ENCODE results near the gene NHS. TPM values are rescaled to one million over a fixed set of nuclear protein-coding genes. Genes with fewer than 3 reads are reported as not detected.
A peak's percentile ranks its signal among the peaks of the same experiment; 100 is the strongest.

The NHS gene
- polyA plus RNA-seq, 1 donor (not counting 4 experiments of a cell fraction or from before 2014, with no cell fraction given) = 5.4 TPM

DNA sequence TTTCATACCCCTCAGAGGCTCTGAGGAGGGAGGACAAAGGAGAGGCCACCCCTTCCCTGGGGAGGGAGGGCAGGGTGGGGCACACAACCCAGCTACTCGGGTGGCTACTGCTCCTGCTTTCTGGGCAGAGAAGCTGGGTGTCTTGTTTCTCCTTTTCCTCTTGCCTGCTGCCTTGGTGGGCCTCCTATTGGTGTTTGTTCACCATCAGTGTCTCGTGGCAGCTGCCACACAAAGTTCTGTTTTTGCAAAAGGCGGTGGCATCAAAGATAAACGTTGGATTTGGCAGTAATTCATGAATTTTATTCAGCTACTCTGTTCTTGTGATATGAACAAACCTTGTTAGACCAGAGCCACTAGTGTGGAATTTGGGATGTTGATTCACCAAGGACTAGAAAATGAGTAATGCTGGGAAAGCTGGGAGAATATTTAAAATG lies 209.3 kb downstream of the NHS start:
- peak overlapping the region; percentile 14 for H3K4me2 ChIP-seq (ENCODE audit: control insufficient read depth, extremely low read depth, insufficient read depth, low read depth, low read length)
- peaks cover 6% of the 10 kb centered on the region for H3K4me1 ChIP-seq (ENCODE audit: control insufficient read depth, extremely low read depth, insufficient read depth, low read length)
- H4K20me1 ChIP-seq (ENCODE audit: control insufficient read depth, extremely low read depth, insufficient read depth, low read length) = no peaks in the 10 kb centered on the region
- H3K27ac ChIP-seq (ENCODE audit: control insufficient read depth, insufficient read depth, low read length) = no peak overlapping the region
- no peaks in the 10 kb centered on the region for H3K9me1 ChIP-seq (ENCODE audit: control insufficient read depth, extremely low read depth, insufficient read depth, low read length)
- no peak for FAIRE-seq
- H3K9ac ChIP-seq (ENCODE audit: control insufficient read depth, extremely low read depth, insufficient read depth, low read length) = no peak overlapping the region
- H3K4me3 ChIP-seq (ENCODE audit: control insufficient read depth in 2 of 3, extremely low read depth in 1 of 3, insufficient read depth in 2 of 3, low read depth in 1 of 3, low read length in 3 of 3) = no peak overlapping the region
- H3K27me3 ChIP-seq (ENCODE audit: control insufficient read depth, extremely low read depth, insufficient read depth, low read length) = peaks cover 3% of the 10 kb centered on the region
- H3K79me2 ChIP-seq (ENCODE audit: control insufficient read depth, insufficient read depth, low read length) = peaks cover 4% of the 10 kb centered on the region
- no peaks in the 10 kb centered on the region for H3K9me3 ChIP-seq (ENCODE audit: control insufficient read depth, low read depth, low read length)
- DNase-seq (ENCODE audit: low read depth, low spot score) = no peak
- dilution Hi-C loops (cut with MboI; ENCODE audit: extremely low pct_ligation_motif_present, low sequenced_read_pairs) = no loop called here
- TF ChIP-seq, protein P1, sequence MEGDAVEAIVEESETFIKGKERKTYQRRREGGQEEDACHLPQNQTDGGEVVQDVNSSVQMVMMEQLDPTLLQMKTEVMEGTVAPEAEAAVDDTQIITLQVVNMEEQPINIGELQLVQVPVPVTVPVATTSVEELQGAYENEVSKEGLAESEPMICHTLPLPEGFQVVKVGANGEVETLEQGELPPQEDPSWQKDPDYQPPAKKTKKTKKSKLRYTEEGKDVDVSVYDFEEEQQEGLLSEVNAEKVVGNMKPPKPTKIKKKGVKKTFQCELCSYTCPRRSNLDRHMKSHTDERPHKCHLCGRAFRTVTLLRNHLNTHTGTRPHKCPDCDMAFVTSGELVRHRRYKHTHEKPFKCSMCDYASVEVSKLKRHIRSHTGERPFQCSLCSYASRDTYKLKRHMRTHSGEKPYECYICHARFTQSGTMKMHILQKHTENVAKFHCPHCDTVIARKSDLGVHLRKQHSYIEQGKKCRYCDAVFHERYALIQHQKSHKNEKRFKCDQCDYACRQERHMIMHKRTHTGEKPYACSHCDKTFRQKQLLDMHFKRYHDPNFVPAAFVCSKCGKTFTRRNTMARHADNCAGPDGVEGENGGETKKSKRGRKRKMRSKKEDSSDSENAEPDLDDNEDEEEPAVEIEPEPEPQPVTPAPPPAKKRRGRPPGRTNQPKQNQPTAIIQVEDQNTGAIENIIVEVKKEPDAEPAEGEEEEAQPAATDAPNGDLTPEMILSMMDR (optimal IDR thresholded peaks at IDR 0.05 in 1 of 3, IDR thresholded peaks at IDR 0.05 in 1 of 3, conservative IDR thresholded peaks at IDR 0.05 in 1 of 3; ENCODE audit: extremely low read depth in 1 of 3, insufficient read depth in 2 of 3, low read length in 3 of 3) = no peak
- TF ChIP-seq EZH2 (IDR thresholded peaks at IDR 0.05; ENCODE audit: low read length) = no peak
- no peaks in the 10 kb centered on the region for H3K36me3 ChIP-seq (ENCODE audit: control insufficient read depth in 2 of 2, extremely low read depth in 1 of 2, insufficient read depth in 2 of 2, low read length in 2 of 2)
- H2AFZ ChIP-seq (ENCODE audit: control insufficient read depth, low read length) = no peak overlapping the region

DNA sequence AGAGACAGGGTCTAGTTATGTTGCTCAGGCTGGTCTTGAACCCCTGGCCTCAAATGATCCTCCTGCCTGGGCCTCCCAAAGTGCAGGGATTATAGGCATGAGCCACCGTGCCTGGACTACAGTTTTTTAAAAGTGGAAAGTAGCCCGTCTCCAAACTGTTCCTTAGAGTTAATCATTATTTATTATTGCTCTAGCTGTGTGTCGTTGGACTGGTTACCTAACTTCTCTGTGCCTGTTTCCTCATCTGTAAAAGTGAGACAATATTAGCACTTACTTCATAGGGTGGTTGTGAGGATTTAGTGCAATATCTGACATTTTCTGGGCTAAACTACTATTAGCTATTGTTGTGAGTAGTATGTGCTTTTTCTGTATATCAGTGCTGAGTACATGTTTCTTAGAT lies 210.0 kb downstream of the NHS start:
- Histone ChIP-seq H3K9me1 (ENCODE audit: control insufficient read depth, extremely low read depth, insufficient read depth, low read length) (no peaks in the 10 kb centered on the region), H3K79me2 (ENCODE audit: control insufficient read depth, insufficient read depth, low read length) (peaks cover 4% of the 10 kb centered on the region), H3K9me3 (ENCODE audit: control insufficient read depth, low read depth, low read length) (no peaks in the 10 kb centered on the region), H3K9ac (ENCODE audit: control insufficient read depth, extremely low read depth, insufficient read depth, low read length) (no peak overlapping the region), H4K20me1 (ENCODE audit: control insufficient read depth, extremely low read depth, insufficient read depth, low read length) (no peaks in the 10 kb centered on the region), H3K4me1 (ENCODE audit: control insufficient read depth, extremely low read depth, insufficient read depth, low read length) (peaks cover 6% of the 10 kb centered on the region), H3K27me3 (ENCODE audit: control insufficient read depth, extremely low read depth, insufficient read depth, low read length) (no peaks in the 10 kb centered on the region), H3K27ac (ENCODE audit: control insufficient read depth, insufficient read depth, low read length) (no peak overlapping the region), H3K4me3 (ENCODE audit: control insufficient read depth in 2 of 3, extremely low read depth in 1 of 3, insufficient read depth in 2 of 3, low read depth in 1 of 3, low read length in 3 of 3) (no peak overlapping the region), H3K36me3 (ENCODE audit: control insufficient read depth in 2 of 2, extremely low read depth in 1 of 2, insufficient read depth in 2 of 2, low read length in 2 of 2) (no peaks in the 10 kb centered on the region), H2AFZ (ENCODE audit: control insufficient read depth, low read length) (no peak overlapping the region), H3K4me2 (ENCODE audit: control insufficient read depth, extremely low read depth, insufficient read depth, low read depth, low read length) (no peak overlapping the region)
- TF ChIP-seq EZH2 (IDR thresholded peaks at IDR 0.05; ENCODE audit: low read length) = no peak
- TF ChIP-seq, protein P1 (optimal IDR thresholded peaks at IDR 0.05 in 1 of 3, IDR thresholded peaks at IDR 0.05 in 1 of 3, conservative IDR thresholded peaks at IDR 0.05 in 1 of 3; ENCODE audit: extremely low read depth in 1 of 3, insufficient read depth in 2 of 3, low read length in 3 of 3) = no peak
- FAIRE-seq (peak; percentile 5), DNase-seq (ENCODE audit: low read depth, low spot score) (no peak)
- dilution Hi-C loops (cut with MboI; ENCODE audit: extremely low pct_ligation_motif_present, low sequenced_read_pairs) = no loop called here
